Thyroid gland (tissue), 4 donors: ENCODE data around the gene ZBTB7C.

ENCODE experiments used
- POLR2A ChIP-seq, 2 donors: fragments of 450-650 bp; IDR thresholded peaks; one replicate each; pipeline ENCODE4 v1.6.1; 2017; ENCODE audit warnings: antibody characterized with exemption in 2 of 2, mild to moderate bottlenecking in 2 of 2, moderate library complexity in 1 of 2
- TF ChIP-seq, protein P1 (sequence below), 6 experiments: fragments of 200-600 bp in 3 of 6; fragments of 450-650 bp in 3 of 6; sonication (generic) in 3 of 6; IDR thresholded peaks; one replicate each; pipeline ENCODE4 v1.5.1; 2016 to 2019; ENCODE audit warnings: antibody characterized with exemption in 6 of 6, mild to moderate bottlenecking in 2 of 6, inconsistent platforms in 1 of 6, moderate library complexity in 1 of 6

DNA sequence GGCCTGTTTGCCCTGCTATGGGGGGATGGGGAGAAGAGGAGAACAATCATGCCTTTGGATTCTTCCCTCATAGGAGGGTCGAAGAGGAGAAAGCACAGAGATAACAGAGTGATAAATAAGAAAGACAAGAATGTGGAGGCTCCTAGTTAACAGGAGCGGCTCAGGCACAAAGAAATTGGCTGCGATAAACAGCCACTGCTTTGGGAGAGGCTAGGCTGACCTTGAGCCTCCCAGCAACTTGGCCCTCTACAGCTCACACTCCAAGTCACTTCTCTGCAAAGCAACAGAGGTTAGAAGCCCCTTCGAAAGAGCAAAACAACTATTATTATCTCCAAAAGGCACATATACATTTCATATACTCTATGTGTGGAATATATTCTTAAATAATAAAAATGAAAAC is 69.5 kb downstream of the ZBTB7C start:
- TF ChIP-seq, protein P1, sequence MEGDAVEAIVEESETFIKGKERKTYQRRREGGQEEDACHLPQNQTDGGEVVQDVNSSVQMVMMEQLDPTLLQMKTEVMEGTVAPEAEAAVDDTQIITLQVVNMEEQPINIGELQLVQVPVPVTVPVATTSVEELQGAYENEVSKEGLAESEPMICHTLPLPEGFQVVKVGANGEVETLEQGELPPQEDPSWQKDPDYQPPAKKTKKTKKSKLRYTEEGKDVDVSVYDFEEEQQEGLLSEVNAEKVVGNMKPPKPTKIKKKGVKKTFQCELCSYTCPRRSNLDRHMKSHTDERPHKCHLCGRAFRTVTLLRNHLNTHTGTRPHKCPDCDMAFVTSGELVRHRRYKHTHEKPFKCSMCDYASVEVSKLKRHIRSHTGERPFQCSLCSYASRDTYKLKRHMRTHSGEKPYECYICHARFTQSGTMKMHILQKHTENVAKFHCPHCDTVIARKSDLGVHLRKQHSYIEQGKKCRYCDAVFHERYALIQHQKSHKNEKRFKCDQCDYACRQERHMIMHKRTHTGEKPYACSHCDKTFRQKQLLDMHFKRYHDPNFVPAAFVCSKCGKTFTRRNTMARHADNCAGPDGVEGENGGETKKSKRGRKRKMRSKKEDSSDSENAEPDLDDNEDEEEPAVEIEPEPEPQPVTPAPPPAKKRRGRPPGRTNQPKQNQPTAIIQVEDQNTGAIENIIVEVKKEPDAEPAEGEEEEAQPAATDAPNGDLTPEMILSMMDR (IDR thresholded peaks at IDR 0.05) = no peak
- no peak for TF ChIP-seq POLR2A (IDR thresholded peaks at IDR 0.05)
